PC-3 (cell line): ENCODE measurements around the gene VPS26B. TPM values are rescaled to one million over a fixed set of nuclear protein-coding genes. Genes with fewer than 3 reads are reported as not detected.
A peak's percentile ranks its signal among the peaks of the same experiment; 100 is the strongest.

Experiments used
- ATAC-seq: fragments of 200-7000 bp; cut with Tn5 transposase; 2 replicates; pipeline ENCODE4 v1.9.1; 2020; ENCODE audit warnings: mild to moderate bottlenecking, moderate library complexity
- BruUV-seq: library from RNA; stranded (reverse); fragments of 400-500 nt; replicated peaks from 2 replicates; lab custom pipeline; 2021; lab: Mats Ljungman, UMichigan
- CTCF ChIA-PET: fragments of 300-600 bp; sonication (Branson Sonifier 250); formaldehyde crosslinking; loops from one replicate; lab custom pipeline; 2022; ENCODE audit warnings: antibody characterized with exemption; lab: Charles Lee
- POLR2A ChIA-PET: fragments of 300-600 bp; sonication (Branson Sonifier 250); formaldehyde crosslinking; loops from one replicate; lab custom pipeline; 2022; ENCODE audit warnings: antibody characterized with exemption; ENCODE audit not compliant: unreplicated experiment; lab: Charles Lee
- DNase-seq: peaks from one replicate; pipeline ENCODE4 v3.0.0-alpha.2; 2015
- H2AFZ ChIP-seq: fragments of 300-600 bp; sonication (generic); 2 replicates; pipeline ENCODE4 v1.6.0; 2016; ENCODE audit warnings: antibody characterized with exemption, low read length
- H3F3A ChIP-seq: fragments of 300-600 bp; sonication (generic); one replicate; pipeline ENCODE4 v1.6.0; 2017; ENCODE audit warnings: antibody characterized with exemption, low read length, control low read depth, mild to moderate bottlenecking; ENCODE audit not compliant: unreplicated experiment
- H3K27ac ChIP-seq: fragments of 300-600 bp; sonication (generic); 2 replicates; pipeline ENCODE4 v1.5.1; 2016; ENCODE audit warnings: mild to moderate bottlenecking, low read length
- H3K27me3 ChIP-seq: fragments of 300-600 bp; sonication (generic); 2 replicates; pipeline ENCODE4 v1.6.1; 2016; ENCODE audit warnings: low read length, mixed read lengths
- H3K36me3 ChIP-seq: fragments of 300-600 bp; sonication (generic); 2 replicates; pipeline ENCODE4 v1.6.1; 2016; ENCODE audit warnings: low read depth, mixed run types, low read length, mixed read lengths
- H3K4me1 ChIP-seq: fragments of 300-600 bp; sonication (generic); 2 replicates; pipeline ENCODE4 v1.5.1; 2016; ENCODE audit warnings: low read length; ENCODE audit not compliant: insufficient read depth
- H3K4me2 ChIP-seq: fragments of 300-600 bp; sonication (generic); 2 replicates; pipeline ENCODE4 v1.6.0; 2016; ENCODE audit warnings: low read length
- H3K4me3 ChIP-seq: fragments of 300-600 bp; sonication (generic); 2 replicates; pipeline ENCODE4 v1.5.1; 2016; ENCODE audit warnings: mild to moderate bottlenecking, low read length, mixed read lengths
- H3K79me2 ChIP-seq: fragments of 300-600 bp; sonication (generic); 2 replicates; pipeline ENCODE4 v1.6.1; 2017; ENCODE audit warnings: low read length, mixed read lengths
- H3K9ac ChIP-seq: fragments of 300-600 bp; sonication (generic); 2 replicates; pipeline ENCODE4 v1.6.0; 2016; ENCODE audit warnings: mild to moderate bottlenecking, low read length
- H3K9me2 ChIP-seq: fragments of 300-600 bp; sonication (generic); replicated peaks from 2 replicates; pipeline ENCODE4 v1.6.1; 2016; ENCODE audit warnings: mixed run types, low read length, mixed read lengths
- H3K9me3 ChIP-seq: fragments of 300-600 bp; sonication (generic); 2 replicates; pipeline ENCODE4 v1.6.1; 2016; ENCODE audit warnings: low read length, mixed read lengths
- H4K20me1 ChIP-seq: fragments of 300-600 bp; sonication (generic); 2 replicates; pipeline ENCODE4 v1.6.1; 2016; ENCODE audit warnings: low read length, mixed read lengths
- CTCF ChIP-seq: fragments of 300-600 bp; sonication (generic); conservative IDR thresholded peaks from 2 replicates; pipeline ENCODE4 v1.5.1; 2017; ENCODE audit warnings: antibody characterized with exemption, low read depth, mild to moderate bottlenecking, low read length
- EZH2 ChIP-seq: fragments of 300-600 bp; sonication (generic); IDR thresholded peaks from one replicate; pipeline ENCODE4 v1.6.1; 2017; ENCODE audit warnings: antibody characterized with exemption, mild to moderate bottlenecking, low read length; ENCODE audit not compliant: unreplicated experiment
- EZH2phosphoT487 ChIP-seq: fragments of 300-600 bp; sonication (generic); IDR thresholded peaks from 2 replicates; pipeline ENCODE4 v1.6.1; 2018; ENCODE audit warnings: mild to moderate bottlenecking, antibody characterized with exemption, low read length, borderline replicate concordance
- intact Hi-C: fragments of 100-400 bp; cut with micrococcal nuclease; formaldehyde crosslinking; loops from 2 replicates; pipeline ENCODE4 v1.9.0; 2023
- total RNA-seq: library from RNA; depleted of rRNA; stranded (reverse); fragments of >200 nt; gene quantifications from 2 replicates; pipeline ENCODE4 v1.2.3, GENCODE V29; 2014

VPS26B gene
- total RNA-seq, 1 experiment from 2014 or later, result 49.2 TPM

- ChIA-PET CTCF (interaction anchor here (0.6 kb wide), 1 partner anchor 18 kb away, joined by 6 read pairs; no protein-coding TSS in a partner anchor), POLR2A (no interaction called here)
- intact Hi-C loops, result no loop called here
- Histone ChIP-seq H3K36me3 (peaks cover 8% of the 10 kb centered on the region; the same call in 1 of the 2 replicates), H3K9me3 (no peaks in the 10 kb centered on the region), H3K9ac (no peak overlapping the region), H2AFZ (no peak overlapping the region), H3K27ac (no peak overlapping the region), H3K79me2 (no peaks in the 10 kb centered on the region), H3K4me3 (no peak overlapping the region), H3F3A (no peaks in the 10 kb centered on the region), H3K9me2 (no peaks in the 10 kb centered on the region), H3K27me3 (no peaks in the 10 kb centered on the region), H3K4me2 (no peak overlapping the region), H4K20me1 (no peaks in the 10 kb centered on the region), H3K4me1 (peaks cover 11% of the 10 kb centered on the region)
- BruUV-seq, result no TSS peak
- TF ChIP-seq CTCF (no peak), EZH2phosphoT487 (no peak), EZH2 (no peak)
- ATAC-seq (no peak), DNase-seq (no peak)
These were observed 36.5 kb downstream of the VPS26B start for GRCh38 chr11:134260983-134261382.

DNA sequence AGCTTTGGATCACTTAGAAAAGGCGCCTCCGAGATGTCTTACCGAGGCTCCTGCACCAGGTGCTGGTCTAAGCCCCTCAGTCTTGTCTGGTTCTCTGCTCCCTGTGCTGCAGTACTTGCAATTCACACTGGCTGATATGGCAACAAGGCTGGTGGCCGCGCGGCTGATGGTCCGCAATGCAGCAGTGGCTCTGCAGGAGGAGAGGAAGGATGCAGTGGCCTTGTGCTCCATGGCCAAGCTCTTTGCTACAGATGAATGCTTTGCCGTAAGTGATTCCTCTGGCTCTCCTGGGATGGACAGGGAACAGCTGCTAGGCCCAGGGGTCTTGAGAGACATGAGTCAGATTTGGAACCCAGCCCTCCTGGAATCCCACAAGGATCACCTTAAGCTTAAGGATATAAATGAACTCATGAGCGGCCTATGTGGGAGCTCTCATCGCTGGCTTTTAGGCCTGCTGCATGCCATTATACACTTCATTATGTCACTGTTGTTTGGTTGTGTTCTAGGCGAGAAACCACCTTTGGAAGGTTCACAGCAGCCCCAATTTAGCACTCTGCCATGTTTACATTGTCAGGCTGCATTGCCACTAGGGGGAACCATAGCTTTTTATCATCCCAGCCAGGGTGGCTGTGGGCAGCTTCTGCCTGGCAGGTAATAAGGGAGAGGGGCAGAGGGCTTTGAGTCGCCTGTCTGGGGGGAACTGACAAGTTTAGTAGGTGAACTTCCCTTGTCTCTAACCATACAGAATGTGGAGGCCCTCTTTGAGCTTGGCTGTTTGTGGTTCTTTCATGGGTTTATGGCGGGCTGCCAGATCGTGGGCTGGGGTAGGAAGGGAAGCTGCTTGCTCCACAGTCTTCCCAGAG lies 37.4 kb downstream of the VPS26B start:
- H3K4me2 ChIP-seq, result no peak overlapping the region
- ChIA-PET CTCF (no interaction called here), POLR2A (interaction anchor here (0.5 kb wide), 1 partner anchor 48 kb away, joined by 3 read pairs; no protein-coding TSS in a partner anchor)
- H3K9me2 ChIP-seq, result no peaks in the 10 kb centered on the region
- H3K27ac ChIP-seq, result no peak overlapping the region
- H3K9ac ChIP-seq, result no peak overlapping the region
- ATAC-seq, result peak; percentile 23; the same call in 1 of the 2 replicates
- H3K36me3 ChIP-seq, result peaks cover 8% of the 10 kb centered on the region; the same call in 1 of the 2 replicates
- no peak overlapping the region for H2AFZ ChIP-seq
- no peak overlapping the region for H3K4me3 ChIP-seq
- no peaks in the 10 kb centered on the region for H4K20me1 ChIP-seq
- peak; percentile 92 for TF ChIP-seq CTCF
- TF ChIP-seq EZH2, result no peak
- no peak for TF ChIP-seq EZH2phosphoT487
- no peaks in the 10 kb centered on the region for H3F3A ChIP-seq
- no peaks in the 10 kb centered on the region for H3K27me3 ChIP-seq
- DNase-seq, result peak; percentile 65
- intact Hi-C loops, result no loop called here
- no peaks in the 10 kb centered on the region for H3K9me3 ChIP-seq
- H3K4me1 ChIP-seq, result peaks cover 20% of the 10 kb centered on the region
- H3K79me2 ChIP-seq, result no peaks in the 10 kb centered on the region
- no TSS peak for BruUV-seq
